GM23338 (cell line): ENCODE measurements around the gene ANKIB1. TPM values are rescaled to one million over a fixed set of nuclear protein-coding genes. Genes with fewer than 3 reads are reported as not detected.

ENCODE experiments used
- ATAC-seq: fragments of 200-7000 bp; cut with Tn5 transposase; 3 replicates; pipeline ENCODE4 v1.9.1; 2020
- DNase-seq: peaks from one replicate; pipeline ENCODE4 v3.0.0-alpha.2; 2015; ENCODE audit warnings: low spot score
- H2AFZ ChIP-seq: fragments of 200-600 bp; sonication (generic); 2 replicates; pipeline ENCODE4 v1.8.0; 2016; ENCODE audit warnings: antibody characterized with exemption, mild to moderate bottlenecking, moderate library complexity
- H3F3A ChIP-seq: fragments of 200-600 bp; sonication (generic); replicated peaks from 2 replicates; pipeline ENCODE4 v1.8.0; 2017; ENCODE audit warnings: antibody characterized with exemption, mixed run types, low read depth
- H3K27ac ChIP-seq: fragments of 200-600 bp; sonication (generic); 2 replicates; pipeline ENCODE4 v1.6.1; 2016; ENCODE audit warnings: low read depth
- H3K27me3 ChIP-seq: fragments of 200-600 bp; sonication (generic); 2 replicates; pipeline ENCODE4 v1.8.0; 2016; ENCODE audit warnings: mild to moderate bottlenecking, mixed run types, moderate library complexity; ENCODE audit not compliant: insufficient read depth
- H3K36me3 ChIP-seq: fragments of 200-600 bp; sonication (generic); 2 replicates; pipeline ENCODE4 v1.8.0; 2016; ENCODE audit warnings: mild to moderate bottlenecking; ENCODE audit not compliant: insufficient read depth
- H3K4me1 ChIP-seq: fragments of 200-600 bp; sonication (generic); 2 replicates; pipeline ENCODE4 v1.8.0; 2016; ENCODE audit warnings: mild to moderate bottlenecking, moderate library complexity; ENCODE audit not compliant: insufficient read depth
- H3K4me2 ChIP-seq: fragments of 200-600 bp; sonication (generic); 2 replicates; pipeline ENCODE4 v1.7.1; 2017; ENCODE audit warnings: mixed run types
- H3K4me3 ChIP-seq: fragments of 200-600 bp; sonication (generic); 2 replicates; pipeline ENCODE4 v1.6.1; 2016; ENCODE audit warnings: mixed run types
- H3K79me2 ChIP-seq: fragments of 200-600 bp; sonication (generic); replicated peaks from 2 replicates; pipeline ENCODE4 v1.8.0; 2017; ENCODE audit warnings: mild to moderate bottlenecking; ENCODE audit not compliant: insufficient read depth
- H3K9me2 ChIP-seq: fragments of 200-600 bp; sonication (generic); 2 replicates; pipeline ENCODE4 v1.8.0; 2017; ENCODE audit not compliant: insufficient read depth
- H4K20me1 ChIP-seq: fragments of 200-600 bp; sonication (generic); replicated peaks from 2 replicates; pipeline ENCODE4 v1.8.0; 2017; ENCODE audit warnings: mild to moderate bottlenecking; ENCODE audit not compliant: insufficient read depth
- H3K27ac Mint-ChIP-seq: 2 replicates; pipeline ENCODE4 v1.8.0; 2020; ENCODE audit warnings: inconsistent platforms, mild to moderate bottlenecking, moderate library complexity, mixed read lengths
- H3K27me3 Mint-ChIP-seq: 3 replicates; pipeline ENCODE4 v1.8.0; 2022; ENCODE audit warnings: low read depth, mild to moderate bottlenecking, moderate library complexity, mixed read lengths, inconsistent platforms; ENCODE audit not compliant: insufficient read depth, poor library complexity
- H3K36me3 Mint-ChIP-seq: 3 replicates; pipeline ENCODE4 v1.8.0; 2021; ENCODE audit warnings: low read depth, mild to moderate bottlenecking, inconsistent platforms, moderate library complexity, mixed read lengths
- H3K4me1 Mint-ChIP-seq: 3 replicates; pipeline ENCODE4 v1.8.0; 2020; ENCODE audit warnings: mild to moderate bottlenecking, inconsistent platforms, mixed read lengths
- H3K4me3 Mint-ChIP-seq: 3 replicates; pipeline ENCODE4 v1.8.0; 2021; ENCODE audit warnings: moderate library complexity, mild to moderate bottlenecking, inconsistent platforms, mixed read lengths
- H3K9me3 Mint-ChIP-seq: 3 replicates; pipeline ENCODE4 v1.8.0; 2020; ENCODE audit warnings: moderate library complexity, mild to moderate bottlenecking, inconsistent platforms, mixed read lengths
- CREB1 ChIP-seq: fragments of 250-450 bp; sonication (Bioruptor Pico); IDR thresholded peaks from 2 replicates; pipeline ENCODE4 v1.5.0; 2020; ENCODE audit warnings: low read depth, mild to moderate bottlenecking, moderate library complexity
- EZH2 ChIP-seq: fragments of 200-600 bp; sonication (generic); IDR thresholded peaks from one replicate; pipeline ENCODE4 v1.8.0; 2017; ENCODE audit warnings: antibody characterized with exemption, mild to moderate bottlenecking, low read depth; ENCODE audit not compliant: unreplicated experiment
- EZH2phosphoT487 ChIP-seq: fragments of 200-600 bp; sonication (generic); IDR thresholded peaks from one replicate; pipeline ENCODE4 v1.8.1; 2018; ENCODE audit warnings: antibody characterized with exemption; ENCODE audit not compliant: unreplicated experiment
- JUNB ChIP-seq: IDR thresholded peaks from one replicate; pipeline ENCODE4 v1.6.1; 2016; ENCODE audit warnings: antibody characterized with exemption; ENCODE audit not compliant: unreplicated experiment
- NANOG ChIP-seq: IDR thresholded peaks from 2 replicates; pipeline ENCODE4 v1.6.1; 2016; ENCODE audit warnings: antibody characterized with exemption, borderline replicate concordance
- POLR2AphosphoS5 ChIP-seq: IDR thresholded peaks from 2 replicates; pipeline ENCODE4 v1.6.1; 2016; ENCODE audit warnings: antibody characterized with exemption, low read depth
- STAT1 ChIP-seq: IDR thresholded peaks from one replicate; pipeline ENCODE4 v1.6.1; 2016; ENCODE audit warnings: antibody characterized with exemption; ENCODE audit not compliant: unreplicated experiment
- ZNF114 ChIP-seq: fragments of 250-450 bp; sonication (Bioruptor Pico); IDR thresholded peaks from 2 replicates; pipeline ENCODE4 v1.5.0; 2020; ENCODE audit warnings: mild to moderate bottlenecking, moderate library complexity
- ZNF331 ChIP-seq: fragments of 250-450 bp; sonication (Bioruptor Pico); IDR thresholded peaks from 2 replicates; pipeline ENCODE4 v1.5.0; 2020; ENCODE audit warnings: low read depth, mild to moderate bottlenecking, moderate library complexity
- polyA plus RNA-seq: library from polyadenylated mRNA; unstranded; fragments of >200 nt; fragmentation: Nextera tagmentation; extraction: Ambion mirVana; gene quantifications from 2 replicates; pipeline ENCODE4 v1.2.1, GENCODE V29; 2016
- total RNA-seq: library from RNA; depleted of rRNA; stranded (reverse); fragments of >200 nt; shearing (Covaris generic); gene quantifications from 2 replicates; pipeline ENCODE4 v1.2.3, GENCODE V29; 2014
- TF ChIP-seq, protein P1 (sequence below): fragments of 250-450 bp; sonication (Bioruptor Pico); IDR thresholded peaks from 2 replicates; pipeline ENCODE4 v1.5.0; 2020; ENCODE audit warnings: mild to moderate bottlenecking, moderate library complexity
- TF ChIP-seq, protein P2 (sequence below), 2 experiments: fragments of 200-600 bp in 1 of 2; sonication (generic) in 1 of 2; conservative IDR thresholded peaks; 2 replicates each; pipeline versions ENCODE4 v1.5.1 to v1.6.1; 2016 to 2017; ENCODE audit warnings: antibody characterized with exemption in 2 of 2, low read depth in 2 of 2, mild to moderate bottlenecking in 2 of 2, moderate library complexity in 1 of 2
- TF ChIP-seq, protein P3 (sequence below): IDR thresholded peaks from 2 replicates; pipeline ENCODE4 v1.6.1; 2016; ENCODE audit warnings: antibody characterized with exemption
- TF ChIP-seq, protein P4 (sequence below): IDR thresholded peaks from one replicate; pipeline ENCODE4 v1.6.1; 2018; ENCODE audit warnings: antibody characterized with exemption; ENCODE audit not compliant: unreplicated experiment

Gene ANKIB1
- total and polyA plus RNA-seq, 2 experiments from 2014 or later, result 19.1 to 40.3 TPM

DNA sequence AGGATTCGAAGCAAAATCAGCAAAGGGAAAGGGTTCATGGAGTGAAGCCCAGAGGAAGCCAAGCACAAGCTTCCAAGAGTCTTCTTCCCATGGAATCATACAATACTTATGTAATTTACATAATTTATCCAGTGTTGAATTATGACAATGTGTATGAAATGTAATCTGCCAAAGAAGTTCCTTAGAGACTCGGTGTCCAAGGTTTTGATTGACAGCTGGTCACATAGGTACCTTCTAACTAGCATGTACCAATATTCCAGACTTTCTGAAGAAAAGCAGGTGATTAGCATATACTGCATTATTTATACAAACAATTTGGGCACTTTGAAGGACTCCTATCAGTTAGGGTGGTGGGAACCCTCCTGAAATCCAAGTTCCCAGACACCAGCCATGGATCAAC, 35.3 kb downstream of the ANKIB1 start:
- H3K9me3 Mint-ChIP-seq, result no peaks in the 10 kb centered on the region; the same call in 1 of the 3 replicates
- ATAC-seq, result no peak
- no peak overlapping the region for H3K4me3 Mint-ChIP-seq
- peaks cover 23% of the 10 kb centered on the region for H3K4me1 Mint-ChIP-seq
- TF ChIP-seq CREB1 (CRISPR knock-in tag) (no peak), STAT1 (no peak), POLR2AphosphoS5 (no peak), ZNF331 (CRISPR knock-in tag) (no peak), EZH2 (no peak), ZNF114 (CRISPR knock-in tag) (no peak), NANOG (no peak), JUNB (no peak), EZH2phosphoT487 (no peak)
- TF ChIP-seq, protein P1, sequence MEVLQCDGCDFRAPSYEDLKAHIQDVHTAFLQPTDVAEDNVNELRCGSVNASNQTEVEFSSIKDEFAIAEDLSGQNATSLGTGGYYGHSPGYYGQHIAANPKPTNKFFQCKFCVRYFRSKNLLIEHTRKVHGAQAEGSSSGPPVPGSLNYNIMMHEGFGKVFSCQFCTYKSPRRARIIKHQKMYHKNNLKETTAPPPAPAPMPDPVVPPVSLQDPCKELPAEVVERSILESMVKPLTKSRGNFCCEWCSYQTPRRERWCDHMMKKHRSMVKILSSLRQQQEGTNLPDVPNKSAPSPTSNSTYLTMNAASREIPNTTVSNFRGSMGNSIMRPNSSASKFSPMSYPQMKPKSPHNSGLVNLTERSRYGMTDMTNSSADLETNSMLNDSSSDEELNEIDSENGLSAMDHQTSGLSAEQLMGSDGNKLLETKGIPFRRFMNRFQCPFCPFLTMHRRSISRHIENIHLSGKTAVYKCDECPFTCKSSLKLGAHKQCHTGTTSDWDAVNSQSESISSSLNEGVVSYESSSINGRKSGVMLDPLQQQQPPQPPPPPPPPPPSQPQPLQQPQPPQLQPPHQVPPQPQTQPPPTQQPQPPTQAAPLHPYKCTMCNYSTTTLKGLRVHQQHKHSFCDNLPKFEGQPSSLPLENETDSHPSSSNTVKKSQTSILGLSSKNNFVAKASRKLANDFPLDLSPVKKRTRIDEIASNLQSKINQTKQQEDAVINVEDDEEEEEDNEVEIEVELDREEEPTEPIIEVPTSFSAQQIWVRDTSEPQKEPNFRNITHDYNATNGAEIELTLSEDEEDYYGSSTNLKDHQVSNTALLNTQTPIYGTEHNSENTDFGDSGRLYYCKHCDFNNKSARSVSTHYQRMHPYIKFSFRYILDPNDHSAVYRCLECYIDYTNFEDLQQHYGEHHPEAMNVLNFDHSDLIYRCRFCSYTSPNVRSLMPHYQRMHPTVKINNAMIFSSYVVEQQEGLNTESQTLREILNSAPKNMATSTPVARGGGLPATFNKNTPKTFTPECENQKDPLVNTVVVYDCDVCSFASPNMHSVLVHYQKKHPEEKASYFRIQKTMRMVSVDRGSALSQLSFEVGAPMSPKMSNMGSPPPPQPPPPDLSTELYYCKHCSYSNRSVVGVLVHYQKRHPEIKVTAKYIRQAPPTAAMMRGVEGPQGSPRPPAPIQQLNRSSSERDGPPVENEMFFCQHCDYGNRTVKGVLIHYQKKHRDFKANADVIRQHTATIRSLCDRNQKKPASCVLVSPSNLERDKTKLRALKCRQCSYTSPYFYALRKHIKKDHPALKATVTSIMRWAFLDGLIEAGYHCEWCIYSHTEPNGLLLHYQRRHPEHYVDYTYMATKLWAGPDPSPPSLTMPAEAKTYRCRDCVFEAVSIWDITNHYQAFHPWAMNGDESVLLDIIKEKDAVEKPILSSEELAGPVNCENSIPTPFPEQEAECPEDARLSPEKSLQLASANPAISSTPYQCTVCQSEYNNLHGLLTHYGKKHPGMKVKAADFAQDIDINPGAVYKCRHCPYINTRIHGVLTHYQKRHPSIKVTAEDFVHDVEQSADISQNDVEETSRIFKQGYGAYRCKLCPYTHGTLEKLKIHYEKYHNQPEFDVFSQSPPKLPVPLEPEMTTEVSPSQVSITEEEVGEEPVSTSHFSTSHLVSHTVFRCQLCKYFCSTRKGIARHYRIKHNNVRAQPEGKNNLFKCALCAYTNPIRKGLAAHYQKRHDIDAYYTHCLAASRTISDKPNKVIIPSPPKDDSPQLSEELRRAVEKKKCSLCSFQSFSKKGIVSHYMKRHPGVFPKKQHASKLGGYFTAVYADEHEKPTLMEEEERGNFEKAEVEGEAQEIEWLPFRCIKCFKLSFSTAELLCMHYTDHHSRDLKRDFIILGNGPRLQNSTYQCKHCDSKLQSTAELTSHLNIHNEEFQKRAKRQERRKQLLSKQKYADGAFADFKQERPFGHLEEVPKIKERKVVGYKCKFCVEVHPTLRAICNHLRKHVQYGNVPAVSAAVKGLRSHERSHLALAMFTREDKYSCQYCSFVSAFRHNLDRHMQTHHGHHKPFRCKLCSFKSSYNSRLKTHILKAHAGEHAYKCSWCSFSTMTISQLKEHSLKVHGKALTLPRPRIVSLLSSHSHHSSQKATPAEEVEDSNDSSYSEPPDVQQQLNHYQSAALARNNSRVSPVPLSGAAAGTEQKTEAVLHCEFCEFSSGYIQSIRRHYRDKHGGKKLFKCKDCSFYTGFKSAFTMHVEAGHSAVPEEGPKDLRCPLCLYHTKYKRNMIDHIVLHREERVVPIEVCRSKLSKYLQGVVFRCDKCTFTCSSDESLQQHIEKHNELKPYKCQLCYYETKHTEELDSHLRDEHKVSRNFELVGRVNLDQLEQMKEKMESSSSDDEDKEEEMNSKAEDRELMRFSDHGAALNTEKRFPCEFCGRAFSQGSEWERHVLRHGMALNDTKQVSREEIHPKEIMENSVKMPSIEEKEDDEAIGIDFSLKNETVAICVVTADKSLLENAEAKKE (CRISPR knock-in tag), result no peak
- TF ChIP-seq, protein P2, sequence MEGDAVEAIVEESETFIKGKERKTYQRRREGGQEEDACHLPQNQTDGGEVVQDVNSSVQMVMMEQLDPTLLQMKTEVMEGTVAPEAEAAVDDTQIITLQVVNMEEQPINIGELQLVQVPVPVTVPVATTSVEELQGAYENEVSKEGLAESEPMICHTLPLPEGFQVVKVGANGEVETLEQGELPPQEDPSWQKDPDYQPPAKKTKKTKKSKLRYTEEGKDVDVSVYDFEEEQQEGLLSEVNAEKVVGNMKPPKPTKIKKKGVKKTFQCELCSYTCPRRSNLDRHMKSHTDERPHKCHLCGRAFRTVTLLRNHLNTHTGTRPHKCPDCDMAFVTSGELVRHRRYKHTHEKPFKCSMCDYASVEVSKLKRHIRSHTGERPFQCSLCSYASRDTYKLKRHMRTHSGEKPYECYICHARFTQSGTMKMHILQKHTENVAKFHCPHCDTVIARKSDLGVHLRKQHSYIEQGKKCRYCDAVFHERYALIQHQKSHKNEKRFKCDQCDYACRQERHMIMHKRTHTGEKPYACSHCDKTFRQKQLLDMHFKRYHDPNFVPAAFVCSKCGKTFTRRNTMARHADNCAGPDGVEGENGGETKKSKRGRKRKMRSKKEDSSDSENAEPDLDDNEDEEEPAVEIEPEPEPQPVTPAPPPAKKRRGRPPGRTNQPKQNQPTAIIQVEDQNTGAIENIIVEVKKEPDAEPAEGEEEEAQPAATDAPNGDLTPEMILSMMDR (conservative IDR thresholded peaks at IDR 0.05; ENCODE audit: low read depth in 2 of 2), result no peak
- TF ChIP-seq, protein P3, sequence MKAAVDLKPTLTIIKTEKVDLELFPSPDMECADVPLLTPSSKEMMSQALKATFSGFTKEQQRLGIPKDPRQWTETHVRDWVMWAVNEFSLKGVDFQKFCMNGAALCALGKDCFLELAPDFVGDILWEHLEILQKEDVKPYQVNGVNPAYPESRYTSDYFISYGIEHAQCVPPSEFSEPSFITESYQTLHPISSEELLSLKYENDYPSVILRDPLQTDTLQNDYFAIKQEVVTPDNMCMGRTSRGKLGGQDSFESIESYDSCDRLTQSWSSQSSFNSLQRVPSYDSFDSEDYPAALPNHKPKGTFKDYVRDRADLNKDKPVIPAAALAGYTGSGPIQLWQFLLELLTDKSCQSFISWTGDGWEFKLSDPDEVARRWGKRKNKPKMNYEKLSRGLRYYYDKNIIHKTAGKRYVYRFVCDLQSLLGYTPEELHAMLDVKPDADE, result no peak
- TF ChIP-seq, protein P4, sequence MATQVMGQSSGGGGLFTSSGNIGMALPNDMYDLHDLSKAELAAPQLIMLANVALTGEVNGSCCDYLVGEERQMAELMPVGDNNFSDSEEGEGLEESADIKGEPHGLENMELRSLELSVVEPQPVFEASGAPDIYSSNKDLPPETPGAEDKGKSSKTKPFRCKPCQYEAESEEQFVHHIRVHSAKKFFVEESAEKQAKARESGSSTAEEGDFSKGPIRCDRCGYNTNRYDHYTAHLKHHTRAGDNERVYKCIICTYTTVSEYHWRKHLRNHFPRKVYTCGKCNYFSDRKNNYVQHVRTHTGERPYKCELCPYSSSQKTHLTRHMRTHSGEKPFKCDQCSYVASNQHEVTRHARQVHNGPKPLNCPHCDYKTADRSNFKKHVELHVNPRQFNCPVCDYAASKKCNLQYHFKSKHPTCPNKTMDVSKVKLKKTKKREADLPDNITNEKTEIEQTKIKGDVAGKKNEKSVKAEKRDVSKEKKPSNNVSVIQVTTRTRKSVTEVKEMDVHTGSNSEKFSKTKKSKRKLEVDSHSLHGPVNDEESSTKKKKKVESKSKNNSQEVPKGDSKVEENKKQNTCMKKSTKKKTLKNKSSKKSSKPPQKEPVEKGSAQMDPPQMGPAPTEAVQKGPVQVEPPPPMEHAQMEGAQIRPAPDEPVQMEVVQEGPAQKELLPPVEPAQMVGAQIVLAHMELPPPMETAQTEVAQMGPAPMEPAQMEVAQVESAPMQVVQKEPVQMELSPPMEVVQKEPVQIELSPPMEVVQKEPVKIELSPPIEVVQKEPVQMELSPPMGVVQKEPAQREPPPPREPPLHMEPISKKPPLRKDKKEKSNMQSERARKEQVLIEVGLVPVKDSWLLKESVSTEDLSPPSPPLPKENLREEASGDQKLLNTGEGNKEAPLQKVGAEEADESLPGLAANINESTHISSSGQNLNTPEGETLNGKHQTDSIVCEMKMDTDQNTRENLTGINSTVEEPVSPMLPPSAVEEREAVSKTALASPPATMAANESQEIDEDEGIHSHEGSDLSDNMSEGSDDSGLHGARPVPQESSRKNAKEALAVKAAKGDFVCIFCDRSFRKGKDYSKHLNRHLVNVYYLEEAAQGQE, result no peak
- no peaks in the 10 kb centered on the region for H3K36me3 ChIP-seq
- no peak overlapping the region for H3K27ac ChIP-seq
- peaks cover 87% of the 10 kb centered on the region for H3K79me2 ChIP-seq
- no peaks in the 10 kb centered on the region for H3K9me2 ChIP-seq
- no peak for DNase-seq
- H3K36me3 Mint-ChIP-seq, result 0 out of 3 replicates have a peak, but pooled peaks cover 4% of the 10 kb centered on the region
- peaks cover 20% of the 10 kb centered on the region; the same call in 1 of the 2 replicates for H3K4me1 ChIP-seq
- H3K4me3 ChIP-seq, result no peak overlapping the region
- H2AFZ ChIP-seq, result no peak overlapping the region
- peaks cover 4% of the 10 kb centered on the region for H3K27me3 Mint-ChIP-seq
- no peak overlapping the region for H3K4me2 ChIP-seq
- H4K20me1 ChIP-seq, result 0 out of 2 replicates have a peak, but pooled peaks cover 5% of the 10 kb centered on the region
- no peaks in the 10 kb centered on the region for H3F3A ChIP-seq
- H3K27me3 ChIP-seq, result no peaks in the 10 kb centered on the region
- H3K27ac Mint-ChIP-seq, result no peak overlapping the region
